ENCODE measurements around the gene SVBP. TPM values are rescaled to one million over a fixed set of nuclear protein-coding genes. Genes with fewer than 3 reads are reported as not detected.

Gene SVBP
- total RNA-seq, 1 donor from 2014 or later: 1.2 TPM

DNA sequence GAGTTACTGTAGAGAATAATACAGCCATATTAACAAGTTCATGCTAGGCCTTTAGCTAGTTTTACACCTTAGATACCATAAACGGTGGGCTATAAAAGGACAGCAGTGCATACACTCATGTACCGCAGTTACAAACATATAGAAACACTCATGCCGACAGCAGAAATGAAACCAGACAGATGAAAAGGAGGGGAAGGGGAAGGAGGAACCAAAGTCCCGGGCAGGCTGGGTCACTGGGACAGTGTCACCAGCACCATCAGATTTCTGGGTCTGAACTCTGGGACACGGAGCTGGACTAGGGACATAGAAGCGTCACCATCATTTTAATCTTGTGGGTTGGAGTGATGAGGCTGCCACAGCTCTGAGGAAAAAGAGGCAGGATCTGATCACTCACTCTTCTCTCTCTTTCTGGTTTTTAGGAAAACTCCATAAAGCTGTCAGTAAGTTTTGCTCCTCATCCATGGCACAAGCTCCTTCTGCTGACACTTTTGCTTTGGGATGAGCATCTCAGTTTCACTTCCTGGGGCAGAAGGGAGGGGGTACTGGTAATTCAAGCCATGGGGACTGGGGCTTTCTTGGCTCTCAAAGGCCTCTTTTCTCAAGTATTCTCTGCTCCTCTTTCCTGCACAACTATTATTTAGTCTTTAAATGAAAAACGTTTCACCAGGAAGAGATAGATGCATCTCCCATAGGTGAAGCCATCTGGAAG is 21.4 kb upstream of the SVBP start:
- Histone ChIP-seq H3K36me3 (peaks cover 0 to 3% of the 10 kb centered on the region in 2 donors), H3K9me3 (no peaks in the 10 kb centered on the region), H3K27ac (no peak overlapping the region), H3K4me1 (no peaks in the 10 kb centered on the region), H3K4me3 (no peak overlapping the region), H3K27me3 (no peaks in the 10 kb centered on the region)
- intact Hi-C loops (cut with DNase I): no loop called here
- DNase-seq (ENCODE audit: low spot score in 2 of 2): no peak
- TF ChIP-seq, protein P1, sequence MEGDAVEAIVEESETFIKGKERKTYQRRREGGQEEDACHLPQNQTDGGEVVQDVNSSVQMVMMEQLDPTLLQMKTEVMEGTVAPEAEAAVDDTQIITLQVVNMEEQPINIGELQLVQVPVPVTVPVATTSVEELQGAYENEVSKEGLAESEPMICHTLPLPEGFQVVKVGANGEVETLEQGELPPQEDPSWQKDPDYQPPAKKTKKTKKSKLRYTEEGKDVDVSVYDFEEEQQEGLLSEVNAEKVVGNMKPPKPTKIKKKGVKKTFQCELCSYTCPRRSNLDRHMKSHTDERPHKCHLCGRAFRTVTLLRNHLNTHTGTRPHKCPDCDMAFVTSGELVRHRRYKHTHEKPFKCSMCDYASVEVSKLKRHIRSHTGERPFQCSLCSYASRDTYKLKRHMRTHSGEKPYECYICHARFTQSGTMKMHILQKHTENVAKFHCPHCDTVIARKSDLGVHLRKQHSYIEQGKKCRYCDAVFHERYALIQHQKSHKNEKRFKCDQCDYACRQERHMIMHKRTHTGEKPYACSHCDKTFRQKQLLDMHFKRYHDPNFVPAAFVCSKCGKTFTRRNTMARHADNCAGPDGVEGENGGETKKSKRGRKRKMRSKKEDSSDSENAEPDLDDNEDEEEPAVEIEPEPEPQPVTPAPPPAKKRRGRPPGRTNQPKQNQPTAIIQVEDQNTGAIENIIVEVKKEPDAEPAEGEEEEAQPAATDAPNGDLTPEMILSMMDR (IDR thresholded peaks at IDR 0.05): no peak

DNA sequence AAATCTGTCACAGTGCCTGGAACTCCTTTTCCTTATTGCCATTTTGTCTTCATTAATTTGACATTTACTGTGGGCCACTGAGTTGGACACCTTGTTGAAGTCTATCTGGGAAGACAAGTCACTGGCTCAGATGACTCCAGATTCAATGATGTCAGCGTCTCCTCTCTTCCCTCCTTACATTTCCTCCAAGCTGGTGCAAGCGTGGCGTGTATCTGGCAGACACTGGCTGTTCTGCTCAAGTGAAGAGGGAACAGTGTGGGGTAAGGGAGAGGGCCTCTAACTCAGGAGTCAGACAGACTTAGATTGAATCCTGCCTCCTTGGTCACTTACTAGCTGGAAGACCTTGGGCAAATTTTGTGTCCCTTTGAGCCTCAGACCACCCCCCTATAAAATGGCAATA is 20.5 kb upstream of the SVBP start:
- Histone ChIP-seq H3K9me3 (no peaks in the 10 kb centered on the region), H3K27ac (no peak overlapping the region), H3K27me3 (no peaks in the 10 kb centered on the region), H3K4me3 (no peak overlapping the region), H3K4me1 (no peaks in the 10 kb centered on the region), H3K36me3 (no peaks in the 10 kb centered on the region)
- intact Hi-C loops (cut with DNase I): no loop called here
- TF ChIP-seq, protein P1 (IDR thresholded peaks at IDR 0.05): no peak
- DNase-seq (ENCODE audit: low spot score in 2 of 2): no peak

DNA sequence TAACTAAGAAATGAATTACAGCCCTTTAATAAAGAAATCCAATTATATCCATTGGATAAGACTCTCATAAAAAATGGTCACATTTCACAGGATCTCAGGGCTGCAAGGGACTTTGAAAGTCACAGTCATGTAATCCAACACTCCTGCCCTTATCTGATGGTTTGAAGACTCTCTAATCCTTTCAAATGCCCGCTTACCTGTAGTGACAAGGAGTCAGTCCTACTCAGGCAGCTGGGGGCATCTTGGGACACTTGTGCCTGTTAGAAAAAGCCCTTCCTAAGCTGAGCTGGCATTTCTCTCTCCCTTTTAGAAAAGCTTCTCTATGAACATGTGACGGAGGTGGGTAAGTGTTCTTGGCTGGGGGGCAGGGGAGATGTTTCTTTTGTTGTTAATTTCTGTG is 18.2 kb upstream of the SVBP start:
- no peaks in the 10 kb centered on the region for H3K9me3 ChIP-seq
- H3K27ac ChIP-seq: no peak overlapping the region
- no peaks in the 10 kb centered on the region for H3K4me1 ChIP-seq
- intact Hi-C loops (cut with DNase I): no loop called here
- TF ChIP-seq, protein P1 (IDR thresholded peaks at IDR 0.05): no peak
- H3K36me3 ChIP-seq: no peaks in the 10 kb centered on the region
- no peak for DNase-seq (ENCODE audit: low spot score in 2 of 2)
- no peaks in the 10 kb centered on the region for H3K27me3 ChIP-seq
- H3K4me3 ChIP-seq: no peak overlapping the region

GRCh38 chr1:42834803-42835202 is 17.6 kb upstream of the SVBP start:
- intact Hi-C loops (cut with DNase I): no loop called here
- DNase-seq (ENCODE audit: low spot score in 2 of 2): no peak
- TF ChIP-seq, protein P1 (IDR thresholded peaks at IDR 0.05): no peak
- Histone ChIP-seq H3K27ac (no peak overlapping the region), H3K4me3 (no peak overlapping the region), H3K27me3 (no peaks in the 10 kb centered on the region), H3K4me1 (no peaks in the 10 kb centered on the region), H3K9me3 (no peaks in the 10 kb centered on the region), H3K36me3 (no peaks in the 10 kb centered on the region)

- intact Hi-C loops (cut with DNase I): no loop called here
- Histone ChIP-seq H3K4me1 (no peaks in the 10 kb centered on the region), H3K36me3 (no peaks in the 10 kb centered on the region)
These were observed 16.8 kb upstream of the SVBP start for GRCh38 chr1:42833981-42834380.

More at GRCh38 chr1:42833981-42834380, 16.8 kb upstream of the SVBP start:
- Histone ChIP-seq H3K4me3 (no peak overlapping the region), H3K27ac (no peak overlapping the region), H3K9me3 (no peaks in the 10 kb centered on the region), H3K27me3 (no peaks in the 10 kb centered on the region)
- DNase-seq (ENCODE audit: low spot score in 2 of 2): no peak
- TF ChIP-seq, protein P1 (IDR thresholded peaks at IDR 0.05): no peak

Measured in ascending aorta (tissue), 2 donors.